GM18519 (cell line): ENCODE results near the gene MLIP.

Source experiments
- ATAC-seq: cut with Tn5 transposase; IDR thresholded peaks from one replicate; pipeline ENCODE4 v1.9.1; 2021; ENCODE audit warnings: mild to moderate bottlenecking, moderate library complexity; ENCODE audit not compliant: unreplicated experiment, low FRiP score

Gene MLIP

GRCh38 chr6:54094786-54095185, 16.5 kb upstream of the MLIP start:
- no peak for ATAC-seq

GRCh38 chr6:54095723-54096122, 15.5 kb upstream of the MLIP start:
- ATAC-seq = no peak

GRCh38 chr6:54096811-54097210, 14.4 kb upstream of the MLIP start:
- ATAC-seq = no peak

GRCh38 chr6:54097753-54098152, 13.5 kb upstream of the MLIP start:
- no peak for ATAC-seq

GRCh38 chr6:54098450-54099044, 12.7 kb upstream of the MLIP start:
- no peak for ATAC-seq

GRCh38 chr6:54099225-54099624, 12.0 kb upstream of the MLIP start:
- no peak for ATAC-seq

GRCh38 chr6:54100411-54101006, 10.7 kb upstream of the MLIP start:
- no peak for ATAC-seq

- no peak for ATAC-seq
Measured at GRCh38 chr6:54102238-54102637, 9.0 kb upstream of the MLIP start.

- no peak for ATAC-seq
Measured at GRCh38 chr6:54103497-54103896, 7.7 kb upstream of the MLIP start.

- ATAC-seq = no peak
Measured at GRCh38 chr6:54106727-54107126, 4.5 kb upstream of the MLIP start.

- no peak for ATAC-seq
Measured at GRCh38 chr6:54107470-54108090, 3.7 kb upstream of the MLIP start.

GRCh38 chr6:54108271-54108670, 3.0 kb upstream of the MLIP start:
- no peak for ATAC-seq

- ATAC-seq = no peak
Measured at GRCh38 chr6:54109586-54109985, 1.7 kb upstream of the MLIP start.

- no peak for ATAC-seq
Measured at GRCh38 chr6:54112151-54112650, 958 bp downstream of the MLIP start.

- ATAC-seq = no peak
Measured at GRCh38 chr6:54114991-54115390, 3.7 kb downstream of the MLIP start.

GRCh38 chr6:54115966-54116365, 4.7 kb downstream of the MLIP start:
- ATAC-seq = no peak

GRCh38 chr6:54118117-54118516, 6.9 kb downstream of the MLIP start:
- ATAC-seq = no peak

GRCh38 chr6:54125493-54125892, 14.2 kb downstream of the MLIP start:
- ATAC-seq = no peak

- ATAC-seq = no peak
Measured at GRCh38 chr6:54130179-54130578, 18.9 kb downstream of the MLIP start.

- ATAC-seq = no peak
Measured at GRCh38 chr6:54132587-54132986, 21.3 kb downstream of the MLIP start.

GRCh38 chr6:54133186-54133585, 21.9 kb downstream of the MLIP start:
- no peak for ATAC-seq

GRCh38 chr6:54134935-54135334, 23.7 kb downstream of the MLIP start:
- no peak for ATAC-seq
